ENCODE data around the gene CYB561D1.
"Not testable (repeated sequence)": the region's sequence is repeated elsewhere in the genome, so short reads cannot be mapped to it uniquely, and the experiment has no call there.

CYB561D1 gene, protein sequence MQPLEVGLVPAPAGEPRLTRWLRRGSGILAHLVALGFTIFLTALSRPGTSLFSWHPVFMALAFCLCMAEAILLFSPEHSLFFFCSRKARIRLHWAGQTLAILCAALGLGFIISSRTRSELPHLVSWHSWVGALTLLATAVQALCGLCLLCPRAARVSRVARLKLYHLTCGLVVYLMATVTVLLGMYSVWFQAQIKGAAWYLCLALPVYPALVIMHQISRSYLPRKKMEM

DNA sequence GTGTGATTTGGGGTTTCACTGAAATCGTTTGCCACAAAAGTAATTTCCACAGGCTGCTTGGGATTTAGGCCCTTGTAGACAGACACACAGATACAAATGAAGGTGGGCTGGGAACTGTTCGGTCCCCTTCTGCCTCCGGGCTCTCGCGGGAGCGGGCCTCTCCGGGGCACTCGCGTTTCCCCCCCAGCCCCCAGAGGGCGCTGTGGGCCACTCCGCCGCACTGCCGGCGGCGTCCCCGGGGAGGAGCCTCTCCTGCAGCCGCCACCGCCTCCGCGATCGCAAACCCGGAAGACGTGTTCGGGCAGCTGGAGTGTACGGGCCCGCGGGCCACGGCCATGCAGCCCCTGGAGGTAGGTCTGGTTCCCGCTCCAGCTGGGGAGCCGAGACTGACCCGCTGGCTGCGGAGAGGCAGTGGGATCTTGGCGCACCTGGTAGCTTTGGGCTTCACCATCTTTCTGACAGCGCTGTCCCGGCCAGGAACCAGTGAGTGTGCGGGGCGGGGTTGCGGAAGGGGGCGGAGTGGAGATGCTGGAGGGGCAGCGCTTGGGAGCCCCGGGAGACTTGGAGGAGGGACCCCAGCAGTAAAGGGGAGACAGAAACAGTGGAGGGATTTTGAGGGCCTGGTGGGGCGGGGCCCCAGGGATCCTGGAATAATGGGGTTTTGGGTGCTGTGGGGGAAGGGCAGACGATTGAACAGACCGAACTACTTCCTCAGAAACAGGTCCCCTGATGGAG, at the start of gene CYB561D1:
Gene CYB561D1 (plus strand): TSS at position 290 of the 735 bp plus-strand sequence. CDS start 46 bp downstream, at position 336.
- peak; percentile 89 for DNase-seq

DNA sequence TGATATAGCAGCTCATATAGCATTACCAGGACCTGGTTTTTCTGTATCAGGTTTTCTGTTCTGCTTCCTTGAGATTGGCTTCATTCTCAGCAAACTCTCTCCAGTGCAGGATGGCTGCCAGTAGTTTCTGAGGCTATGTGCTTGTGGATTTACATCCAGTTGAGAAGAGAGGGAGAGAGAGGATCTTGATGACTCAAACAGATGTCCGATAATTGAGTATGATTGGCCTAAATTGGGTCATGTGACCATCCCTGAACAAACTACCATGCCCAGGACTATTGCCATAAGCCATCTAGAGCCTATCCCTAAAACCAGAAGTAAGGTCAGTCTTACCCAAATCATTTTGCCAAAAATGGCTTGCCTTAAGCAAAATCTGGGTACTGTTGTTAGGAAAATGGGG, 49.5 kb upstream of the CYB561D1 start:
- DNase-seq: no peak

DNA sequence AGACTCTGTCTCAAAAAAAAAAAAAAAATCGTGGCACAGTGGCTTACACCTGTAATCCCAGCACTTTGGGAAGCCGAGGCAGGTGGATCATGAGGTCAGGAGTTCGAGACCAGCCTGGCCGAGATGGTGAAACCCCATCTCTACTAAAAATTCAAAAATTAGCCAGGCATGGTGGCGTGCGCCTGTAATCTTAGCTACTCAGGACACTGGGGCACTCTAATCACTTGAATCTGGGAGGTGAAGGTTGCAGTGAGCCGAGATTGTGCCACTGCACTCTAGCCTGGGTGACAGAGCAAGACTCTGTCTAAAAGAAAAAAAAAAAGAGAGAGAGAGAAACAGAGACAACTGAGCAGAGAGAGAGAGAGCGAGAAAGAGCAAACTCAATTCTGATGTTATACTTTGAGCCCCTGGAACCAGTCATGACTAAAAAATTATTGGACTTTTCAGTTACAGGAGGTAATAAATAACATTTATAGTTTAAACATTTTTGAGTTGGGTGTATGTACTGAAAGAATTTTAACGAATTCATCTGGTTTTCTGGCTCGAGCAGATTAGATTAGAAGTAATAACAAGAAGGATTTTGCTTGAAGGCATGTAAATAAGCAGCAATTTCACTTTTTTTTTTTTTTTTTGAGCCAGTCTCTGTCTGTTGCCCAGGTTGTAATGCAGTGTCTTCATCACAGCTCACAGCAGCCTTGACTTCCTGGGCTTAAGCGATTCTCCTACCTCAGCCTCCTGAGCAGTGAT, 47.8 kb upstream of the CYB561D1 start:
- DNase-seq: not testable (repeated sequence)

DNA sequence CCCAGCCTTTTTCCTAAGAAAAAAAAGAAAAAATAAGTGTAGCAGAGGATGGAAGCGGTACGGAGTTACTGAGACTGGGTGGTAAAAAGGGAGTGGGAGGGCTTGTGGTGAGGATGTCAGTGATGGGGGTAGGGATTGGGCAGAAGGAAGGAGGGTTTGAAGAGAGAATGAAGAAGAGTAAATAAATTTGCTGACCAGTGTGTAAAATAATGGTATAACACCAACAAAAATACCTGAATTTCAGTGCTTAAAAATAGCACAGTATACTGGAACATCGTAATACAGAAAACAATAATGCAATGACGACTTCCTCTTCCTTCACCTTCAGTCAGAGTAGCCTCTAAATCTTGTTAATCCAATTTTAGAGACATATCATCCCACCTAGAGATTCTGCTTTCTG, 46.4 kb upstream of the CYB561D1 start:
- no peak for DNase-seq

DNA sequence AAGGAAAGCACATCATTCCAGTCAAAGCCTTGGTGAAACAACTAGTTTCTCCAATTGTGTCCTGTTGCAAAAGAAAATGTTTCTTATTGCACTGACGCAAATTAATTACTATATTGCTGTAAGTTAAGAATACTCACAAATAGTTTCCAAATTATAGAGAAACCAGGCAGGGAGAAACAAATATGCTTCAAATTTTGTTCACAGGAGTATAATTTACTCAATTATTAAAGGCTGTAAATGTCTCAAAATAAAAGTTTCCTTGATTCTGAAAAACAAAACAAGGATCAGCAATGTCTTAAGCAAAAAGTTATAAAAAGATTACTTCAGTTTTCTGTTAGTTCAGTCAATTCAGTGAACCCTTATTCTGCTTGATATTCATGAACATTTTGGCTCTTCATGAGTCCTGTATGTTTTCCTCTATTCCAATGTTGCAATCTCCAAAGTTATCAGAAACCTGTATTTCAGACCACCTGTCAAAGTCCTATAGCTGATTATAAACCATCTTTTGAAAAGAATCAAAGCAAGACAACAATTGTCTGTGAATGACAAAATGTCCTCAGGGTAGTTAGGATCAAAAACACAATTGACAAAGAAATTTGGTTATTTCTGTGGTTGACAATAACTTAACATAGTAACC, 39.3 kb upstream of the CYB561D1 start:
- no peak for DNase-seq

DNA sequence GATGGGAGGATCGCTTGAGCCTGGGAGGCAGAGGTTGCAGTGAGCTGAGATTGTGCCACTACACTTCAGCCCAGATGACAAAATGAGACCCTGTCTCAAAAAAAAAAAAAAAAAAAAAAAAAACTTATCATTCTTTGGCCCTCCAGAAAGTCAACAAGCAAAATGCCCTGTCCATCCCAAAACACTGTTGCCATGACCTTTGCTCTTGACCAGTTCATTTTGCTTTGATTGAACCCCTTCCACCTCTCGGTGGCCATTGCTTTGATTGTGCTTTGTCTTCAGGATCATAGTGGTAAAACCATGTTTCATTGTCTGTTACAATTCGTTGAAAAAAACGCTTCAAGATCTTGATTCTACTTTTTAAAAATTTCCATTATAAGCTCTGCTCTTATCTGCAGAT, 36.1 kb upstream of the CYB561D1 start:
- DNase-seq: no peak

DNA sequence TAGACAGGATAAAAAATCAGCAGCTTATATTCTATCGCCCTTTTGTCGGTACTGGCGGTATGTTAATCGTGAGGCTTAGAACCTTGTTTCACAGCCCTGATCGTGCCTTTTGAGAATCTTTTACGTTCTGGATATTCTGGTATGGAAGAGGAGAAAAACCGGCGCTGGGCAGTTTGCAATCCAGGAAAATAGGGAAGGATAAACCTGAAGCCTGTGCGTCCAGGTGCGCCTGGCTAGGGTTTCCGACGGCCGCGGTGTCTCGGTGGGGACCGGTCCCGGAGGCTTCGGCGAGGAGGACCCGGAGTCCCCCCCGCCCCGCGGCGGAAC, 27.8 kb upstream of the CYB561D1 start:
- no peak for DNase-seq

DNA sequence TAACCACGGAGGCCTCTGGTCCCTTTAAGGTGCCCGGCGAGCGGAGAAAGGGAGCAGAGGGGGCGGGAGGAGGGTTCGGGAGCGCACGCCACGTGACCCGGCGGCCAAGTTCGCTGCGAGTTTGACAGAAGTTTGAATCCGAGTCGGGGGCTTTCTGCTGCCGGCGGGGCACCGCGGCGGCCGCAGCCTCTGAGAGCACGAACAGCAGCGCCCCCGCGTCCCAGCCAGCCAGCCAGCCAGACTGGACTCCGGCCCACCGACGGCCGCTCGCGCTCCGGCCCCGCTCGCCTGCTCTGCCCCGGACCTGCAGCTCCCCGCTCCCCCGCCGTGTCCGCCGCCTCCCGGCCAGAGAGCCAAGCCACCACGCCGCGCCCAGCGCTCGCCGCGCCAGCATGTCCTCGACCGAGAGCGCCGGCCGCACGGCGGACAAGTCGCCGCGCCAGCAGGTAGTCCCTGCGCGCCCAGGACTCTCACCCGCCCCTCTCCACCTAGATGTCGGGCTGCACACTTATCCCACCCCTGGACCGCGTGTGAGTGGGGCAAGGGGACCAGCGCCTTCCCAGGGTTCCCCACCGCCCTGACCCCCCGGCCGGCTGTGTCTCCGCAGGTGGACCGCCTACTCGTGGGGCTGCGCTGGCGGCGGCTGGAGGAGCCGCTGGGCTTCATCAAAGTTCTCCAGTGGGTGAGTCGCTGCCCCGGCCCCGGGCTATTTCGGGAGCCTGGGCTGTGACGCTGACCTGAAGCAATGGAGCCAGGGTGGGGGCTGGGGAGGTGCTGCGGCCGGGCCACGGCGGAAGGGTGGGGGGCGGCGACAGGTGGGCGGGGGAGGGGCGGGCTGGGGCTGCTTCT, 27.2 kb upstream of the CYB561D1 start, which contains the start of gene SYPL2:
Gene SYPL2 (plus strand): TSS at position 95 of the 849 bp plus-strand sequence. CDS start 298 bp downstream, at position 393.
- no peak for DNase-seq

DNA sequence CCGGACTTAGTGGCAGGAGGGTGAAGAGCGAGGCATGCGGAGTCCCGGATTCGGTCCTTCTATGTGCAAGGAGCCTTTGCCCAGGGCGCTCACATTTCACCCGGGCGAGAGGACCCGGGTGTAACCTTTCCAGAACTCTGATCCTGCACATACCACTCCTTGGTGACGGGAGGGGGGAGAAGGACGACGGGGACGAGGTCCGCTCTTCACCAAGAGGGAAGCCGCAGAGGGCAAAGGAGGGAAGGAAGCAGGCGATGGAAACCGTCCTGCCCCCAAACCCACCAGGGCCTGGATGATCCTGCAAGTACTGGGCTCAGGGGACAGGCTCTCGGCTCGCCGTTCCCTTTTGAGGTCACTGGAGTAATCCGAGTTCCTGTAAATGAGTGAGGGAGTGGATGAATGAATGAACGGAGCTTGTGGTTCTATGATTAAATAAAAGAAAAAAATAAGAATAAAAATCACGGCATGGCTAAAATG, 26.6 kb upstream of the CYB561D1 start:
- DNase-seq: no peak

DNA sequence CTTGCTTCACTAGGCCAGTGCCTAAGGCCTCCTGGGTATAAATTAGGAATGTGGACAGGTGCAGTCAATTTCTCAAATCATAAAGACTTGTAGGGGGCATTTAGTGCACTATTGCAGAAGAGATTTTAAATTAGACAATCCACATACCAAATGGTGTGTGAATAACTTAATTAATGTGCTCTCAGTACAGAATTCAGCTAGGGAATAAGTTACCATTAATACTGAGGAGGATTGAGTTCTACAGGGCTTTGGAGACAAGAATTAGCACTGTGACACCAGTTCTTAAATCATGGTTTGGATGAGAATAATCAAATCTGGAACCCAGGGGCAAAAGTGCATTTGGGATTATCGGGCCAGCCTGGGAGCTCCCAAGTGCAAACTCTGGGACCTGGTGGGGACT, 25.8 kb upstream of the CYB561D1 start:
- DNase-seq: no peak

DNA sequence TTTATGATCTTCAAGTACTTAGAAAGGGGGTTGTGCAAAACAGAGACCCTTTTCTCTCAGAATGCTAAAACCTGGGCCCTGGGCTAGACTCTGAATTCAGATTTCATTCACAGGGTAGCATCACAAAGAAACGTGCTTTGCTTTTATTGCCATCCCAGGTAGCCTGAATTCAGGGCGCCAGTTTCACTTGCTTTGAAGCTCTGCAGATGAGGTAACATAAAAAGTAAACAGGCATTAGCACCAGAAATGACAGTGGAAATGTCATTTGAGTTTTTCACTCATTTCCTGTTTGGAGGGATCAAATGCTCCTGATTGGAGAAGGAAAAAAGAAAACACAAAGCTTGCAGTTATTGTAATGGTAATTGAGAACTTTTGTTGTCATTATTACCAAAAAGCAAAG, 25.0 kb upstream of the CYB561D1 start:
- DNase-seq: no peak

DNA sequence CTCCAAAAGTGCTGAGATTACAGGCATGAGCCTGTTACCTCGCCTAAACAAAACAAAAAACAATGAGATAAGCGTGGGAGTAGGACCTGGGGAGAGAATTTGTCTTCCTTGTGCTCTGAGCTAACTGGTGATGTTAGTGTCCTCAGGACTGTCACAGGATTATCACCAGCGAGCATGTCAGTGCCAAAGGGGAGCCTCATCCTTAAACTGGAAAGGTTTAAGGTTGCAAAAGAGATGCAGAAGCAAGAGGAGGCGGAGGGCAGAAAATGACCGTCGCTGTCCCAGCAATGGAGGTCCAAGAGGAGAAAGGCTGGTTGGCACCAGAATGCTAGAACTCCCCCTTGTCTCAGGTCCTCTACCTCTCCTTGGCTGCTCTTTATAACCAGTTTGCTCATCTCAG, 23.6 kb upstream of the CYB561D1 start:
- DNase-seq: no peak

DNA sequence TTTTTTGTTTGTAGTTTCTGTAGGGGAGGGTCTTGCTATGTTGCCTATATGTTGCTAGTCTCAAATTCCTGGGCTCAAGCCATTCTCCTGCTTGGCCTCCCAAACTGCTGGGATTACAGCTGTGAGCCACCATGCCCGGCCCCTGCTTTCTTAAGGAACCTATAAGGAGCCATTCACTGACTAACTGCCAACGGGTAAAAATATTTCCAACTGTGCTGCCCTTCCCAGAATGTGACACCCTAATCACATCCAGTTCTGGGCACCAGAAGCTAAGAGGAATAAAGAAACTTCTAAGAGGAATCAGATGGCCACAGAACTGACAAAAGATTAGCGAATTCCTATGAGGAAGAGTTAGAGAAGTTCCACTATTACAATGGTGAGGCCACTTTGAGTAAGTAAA, 21.1 kb upstream of the CYB561D1 start:
- no peak for DNase-seq

DNA sequence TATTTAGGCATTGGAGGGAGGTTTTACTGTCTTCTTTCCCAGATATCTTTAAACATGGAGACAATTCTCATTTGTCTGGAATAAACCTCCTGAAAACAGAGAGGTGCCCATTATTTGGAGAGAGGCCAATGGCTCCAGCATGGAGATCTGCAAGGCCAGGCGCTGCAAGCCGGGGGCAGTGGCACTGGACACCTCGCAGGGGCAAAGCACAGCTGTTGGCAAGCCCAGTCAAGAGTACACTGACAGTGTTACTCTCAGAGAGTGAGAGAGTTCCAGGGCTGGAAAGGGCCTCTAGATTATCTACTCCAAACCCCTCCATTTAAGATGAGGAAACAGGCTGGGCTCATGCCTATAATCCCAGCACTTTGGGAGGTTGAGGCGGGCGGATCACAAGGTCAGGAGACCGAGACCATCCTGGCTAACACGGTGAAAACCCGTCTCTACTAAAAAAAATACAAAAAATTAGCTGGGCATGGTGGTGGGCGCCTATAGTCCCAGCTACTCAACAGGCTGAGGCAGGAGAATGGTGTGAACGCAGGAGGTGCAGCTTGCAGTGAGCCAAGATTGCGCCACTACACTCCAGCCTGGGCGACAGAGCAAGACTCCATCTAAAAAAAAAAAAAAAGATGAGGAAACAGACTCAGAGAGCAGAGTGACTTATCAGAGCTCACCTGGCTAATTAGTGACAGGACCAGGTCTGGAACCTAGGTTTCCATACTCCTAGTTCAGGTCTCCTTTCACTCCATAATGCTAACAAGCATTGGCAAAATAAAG, 20.4 kb upstream of the CYB561D1 start:
- DNase-seq: not testable (repeated sequence)

DNA sequence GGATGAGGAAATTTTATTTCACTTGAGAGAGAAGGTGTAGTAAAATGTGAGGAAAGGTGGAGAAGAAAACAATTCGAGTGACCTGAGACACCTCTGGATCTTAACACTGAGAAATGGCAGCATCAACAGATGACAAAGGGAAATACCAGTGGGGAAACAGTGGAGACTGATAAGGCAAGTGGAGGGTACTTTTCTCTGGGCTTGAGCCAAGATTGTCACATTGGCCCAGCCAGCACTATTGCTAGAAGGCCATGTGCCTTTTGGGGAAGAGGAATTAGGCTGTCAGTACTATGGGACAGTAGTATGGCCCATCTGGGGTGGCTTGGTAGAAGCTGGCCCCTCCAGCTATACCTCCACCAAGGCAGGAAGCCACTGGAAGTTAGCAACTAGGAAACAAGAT, 19.2 kb upstream of the CYB561D1 start:
- no peak for DNase-seq

DNA sequence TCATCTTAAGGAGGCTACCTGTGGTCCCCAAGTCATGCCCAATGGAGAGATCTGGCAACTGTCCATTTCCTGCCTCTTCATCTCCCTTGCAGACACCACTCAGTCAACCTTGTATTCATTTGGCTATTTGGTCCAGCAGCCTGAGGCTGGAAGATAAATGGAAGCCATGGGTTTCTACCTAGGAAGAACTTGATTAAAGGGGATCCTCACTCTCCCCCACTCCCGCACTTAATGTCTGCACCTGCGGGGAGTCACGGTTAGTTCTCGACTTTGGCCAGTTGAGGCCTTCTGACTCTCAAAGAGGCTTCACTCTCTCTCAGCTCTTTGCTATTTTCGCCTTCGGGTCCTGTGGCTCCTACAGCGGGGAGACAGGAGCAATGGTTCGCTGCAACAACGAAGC, 18.6 kb upstream of the CYB561D1 start:
- DNase-seq: no peak

DNA sequence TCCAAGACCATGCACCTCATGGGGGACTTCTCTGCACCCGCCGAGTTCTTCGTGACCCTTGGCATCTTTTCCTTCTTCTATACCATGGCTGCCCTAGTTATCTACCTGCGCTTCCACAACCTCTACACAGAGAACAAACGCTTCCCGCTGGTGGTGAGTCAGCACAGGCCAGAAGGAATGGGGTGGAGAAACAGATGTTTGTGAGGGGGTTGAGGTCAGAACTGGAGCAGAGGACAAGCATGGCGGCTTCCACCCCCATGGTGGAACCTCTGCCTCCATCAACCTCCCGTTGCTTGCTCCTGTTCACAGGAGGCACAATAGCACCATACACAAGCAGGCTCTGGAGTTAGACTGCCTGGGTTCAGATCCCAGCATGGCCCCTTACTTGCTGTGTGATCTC, 17.1 kb upstream of the CYB561D1 start:
- no peak for DNase-seq

DNA sequence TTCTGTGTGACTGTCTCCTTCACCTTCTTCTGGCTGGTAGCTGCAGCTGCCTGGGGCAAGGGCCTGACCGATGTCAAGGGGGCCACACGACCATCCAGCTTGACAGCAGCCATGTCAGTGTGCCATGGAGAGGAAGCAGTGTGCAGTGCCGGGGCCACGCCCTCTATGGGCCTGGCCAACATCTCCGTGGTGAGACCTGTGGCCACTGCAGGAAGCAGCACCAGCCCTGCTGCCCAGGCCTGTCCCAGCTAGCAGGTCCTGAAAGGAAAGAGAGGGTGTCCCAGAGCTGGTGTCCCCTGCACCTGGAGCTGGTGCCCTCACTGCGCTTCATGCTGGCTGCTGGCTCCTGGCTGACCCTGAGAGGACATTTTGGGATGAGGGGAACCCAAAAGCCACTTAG, 16.1 kb upstream of the CYB561D1 start:
- DNase-seq: no peak

DNA sequence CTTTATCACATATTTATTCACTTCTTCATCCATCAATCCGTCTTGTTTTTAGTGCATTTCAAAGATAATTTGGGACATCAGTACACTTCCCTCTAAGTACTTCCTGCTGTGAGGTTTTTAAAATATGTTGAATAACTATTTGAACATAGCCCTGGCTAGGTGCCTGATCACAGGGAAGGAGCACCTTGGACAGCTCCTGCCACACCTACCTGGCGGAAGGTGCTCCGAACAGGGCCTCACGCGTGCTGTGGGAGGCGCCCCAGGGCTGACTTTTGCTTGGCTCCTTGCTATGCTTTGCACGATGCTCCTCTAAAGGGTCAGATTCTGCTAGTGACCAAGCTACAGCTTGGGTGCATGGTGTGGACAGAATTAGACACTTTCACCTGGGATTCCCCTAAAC, 15.1 kb upstream of the CYB561D1 start:
- no peak for DNase-seq

DNA sequence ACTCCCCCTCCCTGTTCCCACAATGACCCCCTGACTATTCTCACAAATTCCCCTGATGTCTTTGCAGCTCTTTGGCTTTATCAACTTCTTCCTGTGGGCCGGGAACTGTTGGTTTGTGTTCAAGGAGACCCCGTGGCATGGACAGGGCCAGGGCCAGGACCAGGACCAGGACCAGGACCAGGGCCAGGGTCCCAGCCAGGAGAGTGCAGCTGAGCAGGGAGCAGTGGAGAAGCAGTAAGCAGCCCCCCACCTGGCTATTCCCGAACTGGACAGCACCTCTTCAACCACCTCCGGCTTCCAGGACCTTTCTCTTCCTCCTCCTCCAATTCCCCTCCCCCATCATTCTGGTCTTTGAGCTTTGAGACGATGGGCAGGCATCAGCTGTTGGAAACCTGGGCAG, 14.6 kb upstream of the CYB561D1 start:
- no peak for DNase-seq

DNA sequence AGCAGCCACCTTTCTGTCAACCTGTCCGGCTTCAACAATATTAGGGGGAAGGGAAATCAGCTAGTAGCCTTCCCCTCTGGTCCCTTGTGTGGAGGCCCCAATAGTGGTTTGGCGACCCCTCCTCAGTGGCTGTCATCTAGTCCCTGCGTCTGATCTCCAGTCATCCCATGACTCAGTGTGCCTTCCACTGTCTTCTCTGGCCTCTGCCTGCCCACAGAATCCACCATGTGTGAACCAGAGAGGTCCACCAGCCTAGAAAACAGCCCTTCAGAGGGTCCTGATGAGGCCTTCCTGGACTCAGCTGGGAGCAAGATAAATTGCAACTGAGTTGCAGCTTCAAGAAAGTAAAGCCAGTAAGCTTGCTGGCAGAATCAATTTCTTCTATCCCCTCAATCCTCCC, 14.0 kb upstream of the CYB561D1 start:
- no peak for DNase-seq

DNA sequence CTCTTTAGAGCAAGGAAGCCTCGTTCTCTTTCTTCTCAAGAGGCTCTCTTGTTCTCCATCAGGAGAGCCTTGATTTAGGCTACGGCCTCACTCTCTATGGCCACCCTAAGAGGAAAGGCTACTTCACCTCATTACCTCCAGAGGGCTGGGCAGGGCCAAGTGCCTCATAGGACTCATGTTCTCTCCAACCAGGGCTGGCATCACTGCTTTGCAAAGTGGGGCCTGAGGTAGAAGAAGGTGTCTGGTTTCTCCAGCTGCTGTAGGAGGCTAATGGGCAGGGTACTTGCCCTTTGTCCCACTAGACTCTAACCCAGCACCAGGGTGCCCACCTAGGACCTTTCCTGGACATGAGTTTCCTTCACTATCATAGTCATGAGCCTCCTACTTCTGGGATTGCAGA, 12.2 kb upstream of the CYB561D1 start:
- DNase-seq: no peak

Measured in activated gamma-delta T cell treated with Interleukin-2 at 50 U/mL for 16 hours (primary cell).